ENCODE data around the gene ATP8B3.

Gene ATP8B3

DNA sequence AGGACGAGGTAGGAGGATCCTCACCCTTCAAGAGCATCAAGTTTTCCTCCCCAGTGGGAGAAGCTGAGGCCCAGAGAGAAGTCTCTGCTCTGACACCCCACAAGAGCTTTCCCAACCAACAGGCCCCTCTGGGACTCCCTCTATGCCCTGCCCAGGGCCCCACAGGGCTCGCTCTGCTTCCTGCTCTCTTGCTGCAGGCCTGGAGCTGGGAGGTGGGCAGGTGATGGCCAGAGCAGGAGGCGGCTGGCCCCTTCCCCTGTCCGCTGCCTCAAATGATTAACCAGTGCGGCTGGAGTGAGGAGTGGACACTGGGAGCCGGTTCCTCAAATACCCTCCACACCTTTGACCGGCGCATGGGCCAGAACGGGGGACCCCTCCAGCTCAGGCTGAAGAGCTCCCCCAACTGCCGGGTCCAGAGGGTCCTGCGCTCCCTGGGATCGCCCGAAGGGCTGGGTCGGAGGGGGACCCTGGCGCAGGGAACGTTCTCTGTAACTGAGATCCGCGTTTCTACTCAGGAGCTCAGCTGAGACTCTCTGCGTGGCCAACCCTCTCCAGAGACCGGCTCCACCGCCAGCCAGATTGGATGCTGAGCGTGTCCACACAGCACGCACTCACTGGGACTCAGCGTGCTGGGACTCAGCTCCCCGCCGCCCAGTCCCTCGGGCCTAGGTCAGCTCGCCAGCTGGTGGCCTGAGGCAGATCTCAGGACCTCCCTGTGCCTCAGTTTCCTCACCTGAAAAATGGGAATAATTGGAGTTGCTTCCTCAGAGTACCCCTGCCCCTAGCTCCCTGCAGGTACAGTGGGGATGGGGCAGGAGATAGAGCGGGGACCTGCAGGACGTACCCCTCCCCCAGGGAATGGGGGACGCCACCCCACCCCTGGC, 65.4 kb downstream of the ATP8B3 start:
- no peak for DNase-seq (ENCODE audit: low read depth)

DNA sequence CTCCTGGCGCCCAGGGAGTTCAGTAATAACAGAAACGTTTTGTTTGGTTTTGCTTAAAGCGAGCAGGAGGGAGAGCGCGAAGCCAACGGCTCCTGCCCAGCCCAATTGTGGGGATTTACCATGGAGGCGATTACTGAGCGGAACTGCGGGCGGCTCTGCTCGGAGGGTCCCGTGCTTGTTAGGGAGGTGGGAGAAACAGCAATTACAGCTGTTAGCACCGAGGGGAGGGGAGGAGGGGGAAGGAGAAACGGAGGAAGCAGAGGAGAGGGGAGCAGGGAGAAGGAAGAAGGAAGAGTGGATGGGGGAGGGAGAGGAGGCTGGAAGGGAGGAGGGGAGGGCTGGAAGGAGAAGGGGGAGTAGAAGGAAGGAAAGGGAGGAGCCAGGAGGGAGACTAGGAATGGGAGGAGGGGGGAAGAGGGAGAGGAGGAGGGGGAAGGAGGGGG, 66.5 kb downstream of the ATP8B3 start:
- DNase-seq (ENCODE audit: low read depth), result no peak

DNA sequence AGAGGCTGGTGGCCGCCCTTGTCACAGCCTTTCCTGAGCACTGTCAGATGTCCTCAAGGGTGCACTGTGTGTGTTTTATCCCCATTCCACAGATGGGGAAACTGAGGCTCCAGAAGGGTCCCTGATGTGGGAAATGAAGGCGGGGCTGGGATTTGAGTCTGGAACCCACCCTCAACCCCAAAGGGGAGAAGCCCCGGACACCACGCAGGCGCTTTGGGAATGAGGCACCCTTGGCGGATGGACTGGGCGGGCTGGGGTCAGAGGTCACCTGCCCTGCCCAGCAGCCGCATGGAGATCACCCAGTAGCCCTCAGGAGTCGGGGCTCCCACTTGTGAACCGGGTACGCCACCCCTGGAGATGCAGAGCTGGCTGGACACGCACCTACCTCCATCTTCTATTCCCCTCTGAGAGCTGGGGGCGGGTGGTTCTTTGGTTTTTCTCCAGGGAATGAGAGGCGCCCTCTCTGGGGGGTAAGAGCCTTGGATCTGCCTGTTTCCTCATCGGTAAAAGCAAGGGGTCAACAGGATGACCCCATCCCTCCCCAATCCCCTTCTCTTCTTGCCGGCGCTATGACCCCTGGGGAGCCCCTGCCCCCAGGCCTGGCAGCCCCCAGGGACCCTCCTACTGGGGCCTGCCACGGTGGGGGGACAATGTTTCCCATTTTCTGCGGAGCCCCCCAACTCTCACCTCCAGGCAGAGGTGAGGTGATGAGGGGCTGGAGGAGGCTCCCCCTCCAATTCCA, 67.1 kb downstream of the ATP8B3 start:
- no peak for DNase-seq (ENCODE audit: low read depth)

DNA sequence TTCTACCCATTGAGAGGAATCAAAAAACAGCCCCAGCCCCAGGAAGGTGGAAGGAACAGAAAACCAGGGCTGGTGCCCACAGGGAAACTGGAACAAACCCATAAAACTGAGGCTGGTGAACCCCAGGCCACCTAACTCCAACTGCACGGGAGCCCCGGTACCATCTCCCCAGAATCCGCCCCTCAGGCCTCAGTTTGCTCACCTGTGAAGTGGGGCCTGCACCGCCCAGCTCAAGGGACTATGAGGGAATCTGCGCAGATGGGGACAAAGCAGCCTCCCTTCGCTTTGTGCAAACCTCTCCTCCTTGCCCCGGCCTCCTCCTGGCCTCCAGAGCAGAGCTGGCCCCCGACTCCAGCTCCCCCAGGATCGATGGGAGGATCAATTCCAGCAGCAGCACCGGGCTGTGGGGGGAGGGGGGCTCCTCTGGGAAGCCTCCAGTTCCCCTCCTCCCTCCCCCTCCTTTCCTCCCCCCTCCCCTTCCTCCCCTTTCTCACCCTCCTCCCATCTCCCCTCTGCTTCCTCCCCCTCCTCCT, 67.9 kb downstream of the ATP8B3 start:
- DNase-seq (ENCODE audit: low read depth), result no peak

DNA sequence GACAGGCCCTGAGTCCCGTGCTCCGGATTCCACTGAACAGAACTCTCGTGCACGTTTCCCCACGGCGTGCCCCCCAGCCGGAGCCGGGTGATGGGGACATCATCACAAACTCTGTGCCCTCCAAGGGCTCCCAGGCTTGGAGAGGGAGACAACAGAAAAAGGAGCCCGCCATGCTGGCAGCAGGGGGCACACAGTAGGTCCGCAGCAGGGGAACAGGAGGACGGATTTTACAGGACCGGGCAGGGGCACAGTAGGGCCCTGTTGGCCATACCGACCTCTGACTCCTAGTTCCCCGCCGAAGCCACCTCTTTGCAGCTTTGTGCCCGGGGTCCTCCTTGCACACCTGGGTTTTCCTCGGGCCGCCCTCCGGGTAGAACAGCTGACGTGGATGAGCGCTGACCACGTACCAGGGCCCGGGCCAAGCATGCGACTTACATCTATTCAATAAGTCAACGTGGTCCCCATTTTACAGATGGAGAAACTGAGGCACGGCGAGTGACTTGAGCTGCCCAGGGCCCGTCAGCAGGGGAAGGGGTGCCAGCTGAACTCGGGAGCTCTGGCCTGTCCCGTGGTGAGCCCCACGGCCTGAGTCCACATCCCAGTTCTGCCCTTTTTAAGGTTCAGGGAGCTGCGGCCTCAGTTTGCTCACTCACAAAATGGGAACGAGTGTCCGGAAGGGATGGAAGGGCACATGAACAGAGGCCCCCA, 68.9 kb downstream of the ATP8B3 start:
- no peak for DNase-seq (ENCODE audit: low read depth)

DNA sequence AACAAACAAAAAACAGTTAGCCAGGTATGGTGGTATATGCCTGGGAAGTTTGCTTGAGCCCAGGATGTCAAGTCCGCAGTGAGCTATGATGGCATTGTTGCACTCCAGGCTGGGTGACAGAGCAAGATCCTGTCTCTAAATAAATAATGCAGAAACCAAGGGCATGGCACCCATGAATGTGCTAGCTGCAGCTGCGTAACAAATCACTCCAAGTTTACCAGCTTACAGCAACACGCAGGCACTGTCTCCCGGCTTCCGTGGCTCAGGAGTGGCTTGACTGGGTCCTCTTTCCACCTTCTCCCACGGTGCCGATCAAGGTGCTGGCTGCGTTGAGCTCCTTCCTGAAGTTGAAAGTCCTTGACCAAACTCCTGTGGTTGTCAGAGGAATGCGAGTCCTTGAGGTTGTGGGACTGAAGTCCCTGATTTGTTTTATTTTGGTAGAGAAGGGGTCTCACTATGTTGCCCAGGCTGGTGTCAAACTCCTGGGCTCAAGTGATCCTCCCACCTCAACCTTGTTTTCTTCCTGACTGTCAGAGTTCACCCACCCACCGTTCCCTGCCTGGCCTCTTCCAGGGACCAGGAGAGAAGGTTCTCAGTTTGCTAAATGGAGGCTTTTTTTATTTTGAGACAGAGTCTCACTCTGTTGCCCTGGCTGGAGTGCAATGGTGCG, 72.0 kb downstream of the ATP8B3 start:
- no peak for DNase-seq (ENCODE audit: low read depth)

DNA sequence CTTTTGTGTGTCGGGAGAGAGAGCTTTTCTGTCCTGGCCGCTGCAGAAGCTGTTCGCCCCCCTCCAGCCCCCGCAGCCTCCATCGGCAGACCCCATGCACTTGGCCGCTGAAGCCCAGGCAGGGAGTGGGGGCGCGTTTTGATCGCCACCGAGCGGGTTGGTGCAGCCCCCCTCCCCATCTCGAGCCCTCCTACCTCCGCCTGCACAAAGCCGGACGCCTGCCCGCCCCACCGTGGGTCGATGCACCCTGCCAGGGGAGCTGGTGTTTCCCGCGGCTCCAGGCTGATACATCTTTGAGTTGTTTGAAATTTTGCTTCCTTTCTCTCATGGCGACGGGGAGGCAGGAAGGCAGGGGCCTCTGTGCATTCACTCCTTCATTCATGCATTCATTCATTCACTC, 75.1 kb downstream of the ATP8B3 start:
- DNase-seq (ENCODE audit: low read depth), result no peak

DNA sequence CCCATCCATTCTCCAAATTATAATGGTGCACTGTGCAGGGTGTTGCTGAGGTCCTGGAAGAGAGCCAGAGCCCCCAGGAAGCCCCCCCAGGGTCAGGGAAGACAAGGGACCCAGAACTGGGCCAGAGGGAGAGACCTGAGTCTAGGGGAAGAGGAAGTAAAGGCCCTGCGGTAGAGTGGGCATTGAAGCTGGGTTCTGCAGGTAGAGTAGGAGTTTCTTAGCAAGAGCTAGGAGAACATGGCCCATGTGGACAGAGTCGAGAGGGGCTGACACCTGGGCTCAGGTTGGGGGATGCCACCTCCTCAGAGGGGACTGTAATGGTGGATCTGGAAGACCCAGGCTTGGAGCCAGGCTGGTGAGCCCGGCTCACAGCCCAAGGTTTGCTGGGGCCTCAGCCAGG, 75.8 kb downstream of the ATP8B3 start:
- DNase-seq (ENCODE audit: low read depth), result no peak

DNA sequence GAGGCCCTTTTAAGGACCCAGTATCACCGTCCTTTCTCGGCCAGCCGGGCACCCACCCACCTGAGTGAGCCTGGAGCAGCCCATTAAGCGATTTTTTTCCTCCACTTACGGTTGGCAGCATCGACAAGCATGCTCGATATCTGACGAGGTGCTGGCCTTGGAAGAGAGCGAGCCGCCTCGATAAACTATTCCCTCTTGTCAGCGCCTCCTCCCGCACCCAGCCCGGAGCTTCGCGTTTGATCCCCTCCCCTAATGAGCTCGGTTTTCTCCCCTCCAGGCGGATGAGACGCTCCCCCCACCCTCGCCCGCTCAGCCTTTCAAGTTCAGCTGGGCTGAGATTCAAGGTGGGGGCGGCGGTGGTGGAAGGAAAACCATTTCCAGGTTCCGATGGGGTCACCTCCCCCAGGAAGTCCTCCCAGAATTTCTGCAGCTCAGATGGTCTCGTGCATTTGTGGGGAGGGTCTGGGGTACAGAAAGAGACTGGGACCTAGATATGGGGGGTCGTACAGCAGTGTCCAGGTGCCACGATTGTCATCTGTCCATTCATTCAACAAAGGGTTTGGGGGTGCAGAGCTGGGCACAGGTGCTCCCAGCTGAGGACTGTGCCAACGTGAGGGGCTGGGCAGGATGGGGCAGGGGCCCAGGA, 77.6 kb downstream of the ATP8B3 start:
- no peak for DNase-seq (ENCODE audit: low read depth)
